Ishikawa (cell line): ENCODE measurements around the gene TP53BP1.

ENCODE experiments used
- CEBPB ChIP-seq: IDR thresholded peaks from 2 replicates; pipeline ENCODE4 v1.6.1; 2012
- CREB1 ChIP-seq: IDR thresholded peaks from 2 replicates; pipeline ENCODE4 v1.6.1; 2012; ENCODE audit warnings: low read depth
- EGR1 ChIP-seq: IDR thresholded peaks from 2 replicates; pipeline ENCODE4 v1.6.1; 2012
- EP300 ChIP-seq: IDR thresholded peaks from 2 replicates; pipeline ENCODE4 v1.6.1; 2012; ENCODE audit warnings: borderline replicate concordance
- FOXM1 ChIP-seq: IDR thresholded peaks from 2 replicates; pipeline ENCODE4 v1.6.1; 2012; ENCODE audit warnings: low read depth, borderline replicate concordance
- MAX ChIP-seq: IDR thresholded peaks from 2 replicates; pipeline ENCODE4 v1.6.1; 2012
- NFIC ChIP-seq: IDR thresholded peaks from 2 replicates; pipeline ENCODE4 v1.6.1; 2012
- RAD21 ChIP-seq: IDR thresholded peaks from 2 replicates; pipeline ENCODE4 v1.6.1; 2012; ENCODE audit warnings: low read depth
- REST ChIP-seq: IDR thresholded peaks from 2 replicates; pipeline ENCODE4 v1.6.1; 2012; ENCODE audit warnings: low read depth, mild to moderate bottlenecking
- TAF1 ChIP-seq: IDR thresholded peaks from 2 replicates; pipeline ENCODE4 v1.6.1; 2012; ENCODE audit warnings: low read depth, mild to moderate bottlenecking
- TCF12 ChIP-seq: IDR thresholded peaks from 2 replicates; pipeline ENCODE4 v1.6.1; 2012; ENCODE audit warnings: low read depth
- TEAD4 ChIP-seq: IDR thresholded peaks from 2 replicates; pipeline ENCODE4 v1.6.1; 2012
- USF1 ChIP-seq: IDR thresholded peaks from 2 replicates; pipeline ENCODE4 v1.6.1; 2012
- YY1 ChIP-seq: IDR thresholded peaks from 2 replicates; pipeline ENCODE4 v1.6.1; 2012; ENCODE audit warnings: low read depth
- ZBTB7A ChIP-seq: IDR thresholded peaks from 2 replicates; pipeline ENCODE4 v1.6.1; 2012; ENCODE audit warnings: low read depth

Gene TP53BP1

GRCh38 chr15:43511012-43511885 is 18.3 kb upstream of the TP53BP1 start:
- TF ChIP-seq RAD21: peak; percentile 7; the same call in 1 of the 2 replicates
- TF ChIP-seq NFIC: no peak

DNA sequence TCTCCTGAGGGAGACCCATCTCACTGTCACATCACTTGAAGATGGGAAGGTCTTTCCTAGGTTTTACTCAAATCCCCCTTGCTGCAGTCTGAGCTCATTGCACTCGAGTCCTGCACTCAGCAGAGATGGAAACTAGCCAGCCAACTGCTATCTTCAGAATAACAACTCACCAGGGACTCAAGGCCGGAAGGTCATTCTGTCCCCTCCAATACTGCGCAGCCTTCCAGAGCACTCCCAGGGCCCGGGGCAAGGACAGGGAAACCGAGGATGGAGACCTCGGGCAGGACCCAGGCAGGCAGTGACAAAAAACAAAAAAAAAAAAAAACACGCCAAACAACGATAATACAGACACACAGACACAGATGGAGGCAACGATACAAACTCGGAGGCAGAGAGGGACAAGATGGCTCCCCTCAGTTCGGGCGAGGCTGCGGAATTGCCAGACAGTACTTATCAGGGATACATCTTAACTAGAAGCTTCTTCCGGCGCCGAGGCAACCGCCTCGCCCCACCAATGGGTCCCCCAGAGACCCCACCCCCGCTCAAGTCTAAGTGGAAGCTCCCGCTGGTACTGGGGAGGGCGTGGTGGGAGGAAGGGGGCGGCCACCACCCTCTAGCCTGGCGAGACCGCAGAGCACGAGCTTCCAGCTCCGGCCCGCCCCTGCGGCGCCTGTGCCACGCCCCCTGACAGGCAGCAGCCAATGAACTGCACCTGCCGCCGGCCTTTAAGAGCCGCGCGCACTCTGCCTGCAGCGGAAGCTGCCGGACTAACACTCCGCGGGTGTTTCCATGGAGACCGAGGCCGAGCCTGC is 17.4 kb upstream of the TP53BP1 start:
- TF ChIP-seq TAF1 (no peak), CREB1 (no peak), EGR1 (no peak), TEAD4 (no peak), EP300 (no peak), FOXM1 (no peak), REST (no peak), TCF12 (peak; percentile 18; the same call in 1 of the 2 replicates), RAD21 (no peak), ZBTB7A (peak; percentile 72; the same call in 1 of the 2 replicates), USF1 (no peak; the same call in 1 of the 2 replicates), YY1 (peak; percentile 81), MAX (peak; percentile 53), CEBPB (no peak), NFIC (no peak)

DNA sequence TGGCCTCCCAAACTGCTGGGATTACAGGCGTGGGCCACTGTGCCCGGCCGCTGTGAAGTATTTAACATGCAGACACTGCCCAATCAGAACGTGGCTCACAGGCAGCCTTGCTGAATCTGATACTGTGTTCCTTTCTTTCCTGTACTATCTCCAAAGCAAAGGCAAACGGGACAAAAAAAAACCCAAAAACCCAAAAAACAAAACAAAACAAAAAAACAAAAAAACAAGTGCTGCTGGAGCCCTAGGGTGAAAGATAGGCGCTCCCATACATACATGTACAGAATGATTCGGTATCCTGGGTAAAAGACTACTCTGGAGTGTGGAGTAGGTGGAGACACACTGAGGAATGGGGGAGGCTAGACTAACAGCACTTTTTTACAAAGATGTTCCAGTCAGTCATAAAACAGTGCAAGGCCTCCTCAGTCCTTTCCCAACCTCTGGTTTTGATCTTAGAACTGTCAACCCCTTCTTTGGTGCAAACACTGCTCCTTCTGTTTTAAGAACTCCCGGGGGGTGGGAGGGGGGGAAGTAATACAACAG is 16.8 kb upstream of the TP53BP1 start:
- TF ChIP-seq FOXM1: no peak
- no peak for TF ChIP-seq MAX
- no peak for TF ChIP-seq EGR1
- TF ChIP-seq RAD21: no peak
- no peak for TF ChIP-seq EP300
- no peak for TF ChIP-seq TAF1
- TF ChIP-seq USF1: no peak
- TF ChIP-seq NFIC: no peak
- no peak for TF ChIP-seq CREB1
- TF ChIP-seq CEBPB: no peak
- no peak for TF ChIP-seq REST
- TF ChIP-seq YY1: no peak
- no peak for TF ChIP-seq TCF12
- no peak for TF ChIP-seq ZBTB7A
- no peak for TF ChIP-seq TEAD4

GRCh38 chr15:43508991-43509659 is 16.2 kb upstream of the TP53BP1 start:
- no peak for TF ChIP-seq ZBTB7A
- TF ChIP-seq MAX: no peak
- TF ChIP-seq YY1: no peak
- no peak for TF ChIP-seq CEBPB

DNA sequence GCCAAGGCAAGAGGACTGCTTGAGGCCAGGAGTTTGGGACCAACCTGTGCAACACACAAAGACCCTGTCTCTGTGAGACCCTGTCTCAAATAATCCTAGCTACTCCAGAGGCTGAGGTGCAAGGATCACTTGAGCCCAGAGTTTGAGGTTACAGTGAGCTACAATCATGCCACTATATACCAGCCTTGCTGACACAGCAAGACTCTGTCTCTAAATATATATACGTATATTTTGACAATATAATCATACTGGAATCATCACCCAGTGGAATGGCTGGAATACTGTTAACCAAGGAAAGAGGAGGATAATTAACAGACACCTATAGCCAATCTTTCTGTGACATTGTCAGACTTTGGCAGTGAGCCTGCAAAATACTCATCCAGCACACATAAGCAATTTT is 15.5 kb upstream of the TP53BP1 start:
- no peak for TF ChIP-seq MAX
- TF ChIP-seq CEBPB: no peak
- no peak for TF ChIP-seq CREB1
- TF ChIP-seq TEAD4: no peak
- TF ChIP-seq TAF1: no peak
- TF ChIP-seq RAD21: no peak
- no peak for TF ChIP-seq REST
- TF ChIP-seq TCF12: no peak
- TF ChIP-seq EGR1: no peak
- no peak for TF ChIP-seq ZBTB7A
- TF ChIP-seq FOXM1: no peak
- TF ChIP-seq EP300: no peak
- no peak for TF ChIP-seq YY1
- no peak for TF ChIP-seq USF1
- no peak for TF ChIP-seq NFIC
